GM21825 (cell line): ENCODE data around the gene RMP24.

Experiments used
- ATAC-seq: cut with Tn5 transposase; IDR thresholded peaks from one replicate; pipeline ENCODE4 v1.9.1; 2021; ENCODE audit warnings: mild to moderate bottlenecking, moderate library complexity; ENCODE audit not compliant: unreplicated experiment

The RMP24 gene

DNA sequence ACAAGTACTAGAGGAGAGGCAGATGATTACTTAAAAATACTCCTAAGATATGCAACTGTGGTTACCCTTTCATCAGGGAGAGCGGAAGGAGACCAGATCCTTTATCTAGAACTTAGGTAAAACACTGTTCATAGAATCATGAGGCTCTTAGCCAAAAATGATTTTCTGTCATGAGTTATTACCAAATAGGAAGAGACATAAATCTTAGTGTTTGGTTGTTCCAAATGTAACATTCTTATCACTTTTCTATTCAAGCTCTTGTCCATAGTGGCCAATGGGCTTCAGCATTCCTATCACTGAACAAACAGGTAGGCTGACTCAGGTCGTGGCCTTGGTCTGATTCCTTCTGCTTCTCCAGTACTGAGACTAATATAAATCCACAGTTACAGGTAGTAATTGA, 56.4 kb downstream of the RMP24 start:
- no peak for ATAC-seq
